ENCODE measurements around the gene MPDU1.

MPDU1 gene

GRCh38 chr17:7560172-7561027, 23.3 kb upstream of the MPDU1 start:
- DNase-seq (ENCODE audit: low spot score) = peak; percentile 74

- DNase-seq (ENCODE audit: low spot score) = peak; percentile 89
Measured at GRCh38 chr17:7561028-7561575, 22.6 kb upstream of the MPDU1 start.

- DNase-seq (ENCODE audit: low spot score) = peak; percentile 83
Measured at GRCh38 chr17:7561589-7562207, 22.0 kb upstream of the MPDU1 start, which contains the start of gene SENP3. SENP3 (plus strand) TSS chr17:7561919; CDS start chr17:7563077, 1,158 bp downstream.

- DNase-seq (ENCODE audit: low spot score) = no peak
Measured at GRCh38 chr17:7562208-7562605, 21.4 kb upstream of the MPDU1 start.

- DNase-seq (ENCODE audit: low spot score) = no peak
Measured at GRCh38 chr17:7563115-7563869, 20.4 kb upstream of the MPDU1 start.

GRCh38 chr17:7569571-7569970, 14.1 kb upstream of the MPDU1 start:
- no peak for DNase-seq (ENCODE audit: low spot score)

GRCh38 chr17:7570351-7570750, 13.3 kb upstream of the MPDU1 start:
- no peak for DNase-seq (ENCODE audit: low spot score)

GRCh38 chr17:7572338-7572587, 11.4 kb upstream of the MPDU1 start:
- DNase-seq (ENCODE audit: low spot score) = no peak

- peak; percentile 100 for DNase-seq (ENCODE audit: low spot score)
Measured at GRCh38 chr17:7572588-7573323, 10.9 kb upstream of the MPDU1 start.

GRCh38 chr17:7573324-7574080, 10.2 kb upstream of the MPDU1 start:
- DNase-seq (ENCODE audit: low spot score) = peak; percentile 79

GRCh38 chr17:7574176-7574953, 9.3 kb upstream of the MPDU1 start:
- no peak for DNase-seq (ENCODE audit: low spot score)

GRCh38 chr17:7575481-7575883, 8.2 kb upstream of the MPDU1 start:
- no peak for DNase-seq (ENCODE audit: low spot score)

GRCh38 chr17:7575959-7576358, 7.7 kb upstream of the MPDU1 start:
- no peak for DNase-seq (ENCODE audit: low spot score)

GRCh38 chr17:7576432-7576937, 7.2 kb upstream of the MPDU1 start:
- DNase-seq (ENCODE audit: low spot score) = no peak

GRCh38 chr17:7577327-7578199, 6.1 kb upstream of the MPDU1 start:
- DNase-seq (ENCODE audit: low spot score) = peak; percentile 46

GRCh38 chr17:7579001-7579833, 4.4 kb upstream of the MPDU1 start, which contains the start of gene CD68:
CD68 (plus strand) TSS chr17:7579638; CDS start chr17:7579678, 40 bp downstream.
- peak; percentile 91 for DNase-seq (ENCODE audit: low spot score)

- peak; percentile 54 for DNase-seq (ENCODE audit: low spot score)
Measured at GRCh38 chr17:7579834-7580603, 3.6 kb upstream of the MPDU1 start.

All from cerebellar cortex (tissue), 1 donor.